Prostate gland (tissue), 2 donors: ENCODE results near the gene SPPL3.

ENCODE experiments used
- POLR2A ChIP-seq: fragments of 450-650 bp; IDR thresholded peaks from one replicate; pipeline ENCODE4 v1.6.1; 2016; ENCODE audit warnings: antibody characterized with exemption, mild to moderate bottlenecking
- POLR2AphosphoS5 ChIP-seq: sonication (generic); formaldehyde crosslinking; IDR thresholded peaks from one replicate; pipeline ENCODE4 v1.6.1; 2017; ENCODE audit warnings: antibody characterized with exemption
- TF ChIP-seq, protein P1 (sequence below), 4 experiments: fragments of 200-600 bp in 2 of 4; fragments of 450-650 bp in 2 of 4; sonication (generic) in 2 of 4; IDR thresholded peaks; 1 replicate in 3 of 4; 2 replicates in 1 of 4; pipeline ENCODE4 v1.5.1; 2016 to 2019; ENCODE audit warnings: antibody characterized with exemption in 4 of 4, mild to moderate bottlenecking in 2 of 4, moderate library complexity in 2 of 4

DNA sequence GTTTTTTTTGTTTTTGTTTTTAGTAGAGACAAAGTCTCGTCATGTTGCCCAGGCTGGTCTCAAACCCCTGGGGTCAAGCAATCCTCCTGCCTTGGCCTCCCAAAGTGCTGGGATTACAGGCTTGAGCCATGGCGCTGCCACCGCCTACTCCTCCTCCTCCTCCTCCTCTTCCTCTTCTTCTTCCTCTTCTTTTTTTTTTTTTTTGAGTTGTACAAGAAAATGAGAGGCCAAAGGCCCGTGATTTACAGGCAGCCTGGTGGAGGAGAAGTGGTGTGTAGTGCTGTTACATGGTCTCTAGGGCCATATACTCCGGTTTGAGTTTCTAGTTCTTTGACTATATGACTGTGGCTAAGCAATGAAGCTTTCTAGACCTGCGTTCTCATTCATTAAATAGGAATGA lies 29.6 kb upstream of the SPPL3 start:
- TF ChIP-seq, protein P1, sequence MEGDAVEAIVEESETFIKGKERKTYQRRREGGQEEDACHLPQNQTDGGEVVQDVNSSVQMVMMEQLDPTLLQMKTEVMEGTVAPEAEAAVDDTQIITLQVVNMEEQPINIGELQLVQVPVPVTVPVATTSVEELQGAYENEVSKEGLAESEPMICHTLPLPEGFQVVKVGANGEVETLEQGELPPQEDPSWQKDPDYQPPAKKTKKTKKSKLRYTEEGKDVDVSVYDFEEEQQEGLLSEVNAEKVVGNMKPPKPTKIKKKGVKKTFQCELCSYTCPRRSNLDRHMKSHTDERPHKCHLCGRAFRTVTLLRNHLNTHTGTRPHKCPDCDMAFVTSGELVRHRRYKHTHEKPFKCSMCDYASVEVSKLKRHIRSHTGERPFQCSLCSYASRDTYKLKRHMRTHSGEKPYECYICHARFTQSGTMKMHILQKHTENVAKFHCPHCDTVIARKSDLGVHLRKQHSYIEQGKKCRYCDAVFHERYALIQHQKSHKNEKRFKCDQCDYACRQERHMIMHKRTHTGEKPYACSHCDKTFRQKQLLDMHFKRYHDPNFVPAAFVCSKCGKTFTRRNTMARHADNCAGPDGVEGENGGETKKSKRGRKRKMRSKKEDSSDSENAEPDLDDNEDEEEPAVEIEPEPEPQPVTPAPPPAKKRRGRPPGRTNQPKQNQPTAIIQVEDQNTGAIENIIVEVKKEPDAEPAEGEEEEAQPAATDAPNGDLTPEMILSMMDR (IDR thresholded peaks at IDR 0.05), result no peak
- TF ChIP-seq POLR2AphosphoS5 (no peak), POLR2A (no peak)
